Heart left ventricle (tissue), 16 donors: ENCODE data around the gene IPO5. TPM values are rescaled to one million over a fixed set of nuclear protein-coding genes. Genes with fewer than 3 reads are reported as not detected.

Experiments used
- ATAC-seq, 4 donors: fragments of 200-7000 bp; cut with Tn5 transposase; one replicate each; pipeline ENCODE4 v1.9.1; 2020 to 2022; ENCODE audit warnings: moderate library complexity in 4 of 4, mild to moderate bottlenecking in 3 of 4, moderate number of reproducible peaks in 1 of 4
- DNase-seq, 5 donors: peaks; one replicate each; pipeline ENCODE4 v3.0.0-alpha.2; 2020
- H3K27ac ChIP-seq, 12 donors: fragments of 200-600 bp; sonication (generic) in 4 of 12; one replicate each; pipeline versions ENCODE4 v1.5.0 to v1.8.0; 2016 to 2022; ENCODE audit warnings: mild to moderate bottlenecking in 2 of 12
- H3K27me3 ChIP-seq, 9 donors: fragments of 200-600 bp; sonication (generic) in 2 of 9; one replicate each; pipeline versions ENCODE4 v1.5.1 to v1.8.0; 2016 to 2022; ENCODE audit warnings: mild to moderate bottlenecking in 3 of 9
- H3K36me3 ChIP-seq, 9 donors: fragments of 200-600 bp; sonication (generic) in 2 of 9; one replicate each; pipeline versions ENCODE4 v1.5.0 to v1.8.0; 2018 to 2022; ENCODE audit warnings: mild to moderate bottlenecking in 2 of 9
- H3K4me1 ChIP-seq, 12 donors: fragments of 200-600 bp; sonication (generic) in 4 of 12; one replicate each; pipeline versions ENCODE4 v1.5.0 to v1.8.0; 2016 to 2022; ENCODE audit warnings: mild to moderate bottlenecking in 3 of 12
- H3K4me3 ChIP-seq, 12 donors: fragments of 200-600 bp; sonication (generic) in 4 of 12; one replicate each; pipeline versions ENCODE4 v1.5.0 to v1.8.0; 2017 to 2022; ENCODE audit warnings: mild to moderate bottlenecking in 9 of 12, moderate library complexity in 4 of 12
- H3K9me3 ChIP-seq, 12 donors: fragments of 200-600 bp; sonication (generic) in 4 of 12; one replicate each; pipeline versions ENCODE4 v1.5.0 to v1.8.0; 2016 to 2022; ENCODE audit warnings: mild to moderate bottlenecking in 1 of 12
- POLR2A ChIP-seq, 2 donors: fragments of 450-650 bp; IDR thresholded peaks; one replicate each; pipeline ENCODE4 v1.6.1; 2017; ENCODE audit warnings: antibody characterized with exemption in 2 of 2, mild to moderate bottlenecking in 2 of 2, moderate library complexity in 2 of 2
- WGBS, 4 donors: extraction: QIAGEN DNeasy Blood & Tissue Kit in 2 of 4; methylation state at CpG; one replicate each; pipeline versions ENCODE4 v1.1.5 to v1.1.7; 2013 to 2018; 5-methylcytosine and 5-hydroxymethylcytosine counted together
- intact Hi-C, 10 donors: fragments of 100-400 bp; cut with DNase I; formaldehyde crosslinking; loops; one replicate each; pipeline versions ENCODE4 v1.11.1 to v1.14.2; 2022
- polyA plus RNA-seq, 2 donors: library from polyadenylated mRNA; stranded (reverse); fragments of 200-250 nt; gene quantifications; one replicate each; pipeline ENCODE4 v1.2.3, GENCODE V29; 2013
- total RNA-seq, 9 donors: library from RNA; depleted of rRNA in 2 of 9; stranded (reverse); fragments of >200 nt in 2 of 9; fragmentation: NEBNext Ultra II Directional in 3 of 9; extraction: Animal tissue kit (Norgen Biotek cat#: 25700) in 3 of 9; gene quantifications; one replicate each; pipeline versions ENCODE4 v1.1.0 to v1.2.4, GENCODE V29; 2016 to 2023
- TF ChIP-seq, protein P1 (sequence below), 12 donors: fragments of 200-600 bp; sonication (generic) in 4 of 12; IDR thresholded peaks; one replicate each; pipeline versions ENCODE4 v1.5.0 to v1.8.0; 2018 to 2022; ENCODE audit warnings: antibody characterized with exemption in 12 of 12, mild to moderate bottlenecking in 5 of 12
- donor health status: ischemic (EF 13 %, LVEDD 7.1; RV severe dilation, severe dysfunction).
- donor health status: healthy with polysubstance abuse.
- donor health status: DM: no; HTN: yes; CAD: no.
- donor health status: DM: no; HTN: no; CAD: no.
- donor health status: ischemic (EF 25% LVEDD 6.9; RV normal size, moderate dysfunction).
- donor health status: ischemic (EF 25% LVEDD 5.7; RV mildly dilated, moderate dysfunction).
- donor health status: healthy.
- donor health status: DM: yes; HTN: yes; CAD: no.
- donor health status: ischemic (EF 35%, LVEDD 5.7; RV mildly dilated, moderate dysfunction).
- donor health status: nonischemic (EF 11% LVEDD 7.7; RV severe dilation, severe dysfunction).
- donor health status: DM: yes; HTN: yes; CAD: no.
- donor health status: PGD.
- donor health status: ischemic (EF 29% LVEDD 5.4; RV normal size, mild dysfunction).
- donor health status: nonischemic (EF 23%, LVEDD 6.1; RV moderate dilation, normal function).

Gene IPO5
- total and polyA plus RNA-seq, 11 donors = 18.4 to 219 (median 111) TPM

DNA sequence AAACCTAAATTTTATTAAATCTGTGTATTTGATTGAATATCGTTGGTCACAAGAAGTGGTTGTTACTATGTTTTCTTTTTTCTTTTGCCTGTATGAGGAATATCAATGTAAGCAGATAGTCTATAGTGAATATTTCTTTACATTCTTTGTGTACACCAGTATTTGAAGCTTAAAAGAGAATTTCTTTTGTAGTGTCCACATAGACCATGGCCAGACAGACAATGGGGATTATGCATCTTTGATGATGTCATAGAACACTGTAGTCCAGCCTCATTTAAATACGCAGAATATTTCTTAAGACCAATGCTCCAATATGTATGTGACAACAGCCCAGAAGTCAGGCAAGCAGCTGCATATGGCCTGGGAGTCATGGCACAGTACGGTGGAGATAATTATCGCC lies 64.8 kb downstream of the IPO5 start:
- Histone ChIP-seq H3K4me3 (no peak overlapping the region), H3K27ac (no peak overlapping the region), H3K36me3 (peaks cover 1 to 100% (median 89%) of the 10 kb centered on the region in 9 donors), H3K9me3 (no peaks in the 10 kb centered on the region), H3K4me1 (peaks cover 0 to 10% (median 0%) of the 10 kb centered on the region in 12 donors), H3K27me3 (no peaks in the 10 kb centered on the region)
- ATAC-seq (no peak), DNase-seq (no peak)
- WGBS, 4 donors = 94 to 97% (median 96%) methylated on average over 4 of the region's 4 CpGs
- intact Hi-C loops = no loop called here
- no peak for TF ChIP-seq POLR2A (IDR thresholded peaks at IDR 0.05)
- TF ChIP-seq, protein P1, sequence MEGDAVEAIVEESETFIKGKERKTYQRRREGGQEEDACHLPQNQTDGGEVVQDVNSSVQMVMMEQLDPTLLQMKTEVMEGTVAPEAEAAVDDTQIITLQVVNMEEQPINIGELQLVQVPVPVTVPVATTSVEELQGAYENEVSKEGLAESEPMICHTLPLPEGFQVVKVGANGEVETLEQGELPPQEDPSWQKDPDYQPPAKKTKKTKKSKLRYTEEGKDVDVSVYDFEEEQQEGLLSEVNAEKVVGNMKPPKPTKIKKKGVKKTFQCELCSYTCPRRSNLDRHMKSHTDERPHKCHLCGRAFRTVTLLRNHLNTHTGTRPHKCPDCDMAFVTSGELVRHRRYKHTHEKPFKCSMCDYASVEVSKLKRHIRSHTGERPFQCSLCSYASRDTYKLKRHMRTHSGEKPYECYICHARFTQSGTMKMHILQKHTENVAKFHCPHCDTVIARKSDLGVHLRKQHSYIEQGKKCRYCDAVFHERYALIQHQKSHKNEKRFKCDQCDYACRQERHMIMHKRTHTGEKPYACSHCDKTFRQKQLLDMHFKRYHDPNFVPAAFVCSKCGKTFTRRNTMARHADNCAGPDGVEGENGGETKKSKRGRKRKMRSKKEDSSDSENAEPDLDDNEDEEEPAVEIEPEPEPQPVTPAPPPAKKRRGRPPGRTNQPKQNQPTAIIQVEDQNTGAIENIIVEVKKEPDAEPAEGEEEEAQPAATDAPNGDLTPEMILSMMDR (IDR thresholded peaks at IDR 0.05) = no peak

DNA sequence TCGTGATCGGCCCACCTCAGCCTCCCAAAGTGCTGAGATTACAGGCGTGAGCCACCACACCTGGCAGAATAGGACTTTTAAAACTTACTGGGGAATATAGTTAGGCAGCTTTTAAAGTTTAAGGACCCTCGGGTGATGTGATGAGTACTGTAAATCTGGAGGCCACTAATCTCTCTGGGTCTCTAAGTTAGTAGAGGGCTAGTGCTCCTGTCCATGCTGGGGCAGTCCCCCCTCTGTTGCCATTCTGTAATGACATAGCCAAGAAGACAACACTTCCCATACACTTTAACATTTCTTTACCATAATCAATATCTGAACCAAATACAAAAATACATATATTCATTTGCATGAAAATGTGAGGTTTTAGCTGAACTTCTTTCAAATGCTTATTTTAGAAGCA lies 65.7 kb downstream of the IPO5 start:
- intact Hi-C loops = no loop called here
- Histone ChIP-seq H3K9me3 (no peaks in the 10 kb centered on the region), H3K36me3 (peaks cover 4 to 99% (median 89%) of the 10 kb centered on the region in 9 donors), H3K27ac (no peak overlapping the region), H3K27me3 (no peaks in the 10 kb centered on the region), H3K4me1 (peaks cover 0 to 10% (median 0%) of the 10 kb centered on the region in 12 donors), H3K4me3 (no peak overlapping the region)
- DNase-seq (no peak), ATAC-seq (no peak)
- WGBS, 4 donors = 93 to 100% (median 94%) methylated on average over 4 of the region's 4 CpGs
- TF ChIP-seq POLR2A (IDR thresholded peaks at IDR 0.05) = no peak
- TF ChIP-seq, protein P1 (IDR thresholded peaks at IDR 0.05) = no peak

DNA sequence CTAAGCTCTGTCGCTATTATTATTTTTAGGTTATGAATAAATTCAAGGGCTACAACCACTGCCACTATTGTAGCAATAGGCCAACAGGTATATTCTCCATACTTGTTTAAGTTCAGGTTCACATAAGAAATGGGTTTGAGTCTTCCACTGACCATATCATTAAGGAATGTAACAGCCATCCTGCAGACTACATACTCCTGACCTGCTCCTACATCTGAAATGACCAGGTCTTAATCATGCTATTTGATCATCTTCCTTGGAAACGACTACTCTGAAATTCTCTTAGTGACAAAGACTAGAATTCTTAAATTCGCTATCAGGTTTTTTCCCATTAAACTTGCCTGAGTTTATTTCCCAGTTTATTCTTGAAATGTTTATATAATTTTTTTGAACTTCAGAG lies 66.8 kb downstream of the IPO5 start:
- no peak for DNase-seq
- WGBS, 4 donors = 93 to 95% (median 94%) methylated on average over 3 of the region's 3 CpGs

DNA sequence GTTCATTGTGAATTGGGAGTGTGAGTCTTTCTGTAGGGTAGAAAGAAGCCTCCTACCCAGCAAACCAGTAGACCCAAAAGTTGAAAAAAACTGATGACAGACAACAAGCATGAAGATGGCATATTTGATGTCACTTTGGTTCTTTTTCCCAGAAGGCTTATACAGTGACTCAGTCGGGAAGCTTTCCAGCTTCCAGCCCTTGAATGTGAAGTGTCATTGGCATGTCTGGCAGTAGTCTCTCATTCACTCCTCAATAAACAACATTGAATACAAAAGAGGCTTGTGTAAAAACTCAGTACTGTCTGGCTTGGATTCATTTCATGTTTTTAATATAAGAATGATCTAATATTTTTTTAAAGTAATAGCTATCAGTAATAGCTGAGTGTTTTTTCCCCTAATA lies 68.7 kb downstream of the IPO5 start:
- Histone ChIP-seq H3K27me3 (no peaks in the 10 kb centered on the region), H3K9me3 (no peaks in the 10 kb centered on the region), H3K27ac (peak overlapping the region in 3 of 12 donors; percentile 4 to 47 (median 42)), H3K36me3 (peaks cover 4 to 68% (median 60%) of the 10 kb centered on the region in 9 donors), H3K4me1 (peaks cover 0 to 15% (median 5%) of the 10 kb centered on the region in 12 donors), H3K4me3 (no peak overlapping the region)
- DNase-seq = peak in 2 of 5 donors; percentile 35 to 52
- ATAC-seq = peak; percentile 78 to 88 (median 82)
- intact Hi-C loops = loop anchor here in 4 of 10 donors (5.0 to 10.0 kb wide), 2 partner anchors 35 to 373 kb away; no protein-coding TSS in a partner anchor
- WGBS, 4 donors = 20 to 27% (median 23%) methylated on average over 1 of the region's 1 CpG
- TF ChIP-seq, protein P1 (IDR thresholded peaks at IDR 0.05) = no peak
- no peak for TF ChIP-seq POLR2A (IDR thresholded peaks at IDR 0.05)

More for the DNA sequence above, 66.8 kb downstream of the IPO5 start:
- Histone ChIP-seq H3K9me3 (no peaks in the 10 kb centered on the region), H3K27ac (no peak overlapping the region), H3K4me3 (no peak overlapping the region), H3K4me1 (peaks cover 0 to 10% (median 0%) of the 10 kb centered on the region in 12 donors), H3K27me3 (no peaks in the 10 kb centered on the region), H3K36me3 (peaks cover 4 to 88% (median 79%) of the 10 kb centered on the region in 9 donors)
- TF ChIP-seq POLR2A (IDR thresholded peaks at IDR 0.05) = no peak
- TF ChIP-seq, protein P1 (IDR thresholded peaks at IDR 0.05) = no peak
- intact Hi-C loops = loop anchor here in 4 of 10 donors (5.0 to 10.0 kb wide), 2 partner anchors 33 to 375 kb away; no protein-coding TSS in a partner anchor
- ATAC-seq = no peak
